GM12875 (cell line): Measurements from ENCODE around the gene PSMC5.

Source experiments
- H3K4me3 ChIP-seq: one replicate; pipeline ENCODE4 v1.5.1; 2011; ENCODE audit warnings: low read depth, low read length, control low read depth
- TF ChIP-seq, protein P1 (sequence below): IDR thresholded peaks from 2 replicates; pipeline ENCODE4 v1.5.1; 2011; ENCODE audit warnings: low read depth, mild to moderate bottlenecking, control low read depth, inconsistent platforms, low read length, moderate library complexity, borderline replicate concordance; ENCODE audit not compliant: insufficient read depth

Gene PSMC5

DNA sequence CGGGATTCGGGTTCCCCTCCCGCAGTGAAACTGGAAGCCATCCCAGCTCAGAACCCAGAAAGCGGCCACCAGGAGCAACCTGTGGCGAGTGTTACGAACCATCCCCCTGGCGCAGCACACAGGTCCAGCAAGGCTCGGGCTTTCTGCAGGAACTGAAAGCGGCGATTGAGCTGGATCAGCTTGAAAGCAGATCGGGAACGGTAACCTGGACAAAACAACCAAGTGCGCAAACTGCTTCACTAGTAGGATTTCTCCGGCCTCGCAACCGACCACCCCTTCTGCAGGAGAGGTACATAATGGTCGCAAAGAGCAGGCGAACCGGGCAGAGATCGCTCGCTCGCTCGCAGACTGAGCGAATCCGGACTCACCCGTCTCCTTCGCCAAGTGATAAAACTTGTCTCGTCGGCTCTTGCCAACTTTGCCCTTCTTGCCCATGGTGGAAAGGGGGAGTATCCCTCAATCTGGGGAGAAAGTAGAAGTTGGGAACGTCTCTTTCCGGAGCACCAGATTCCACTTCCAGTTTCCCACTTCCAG lies 696 bp upstream of the PSMC5 start:
- H3K4me3 ChIP-seq: peak overlapping the region; percentile 70
- TF ChIP-seq, protein P1, sequence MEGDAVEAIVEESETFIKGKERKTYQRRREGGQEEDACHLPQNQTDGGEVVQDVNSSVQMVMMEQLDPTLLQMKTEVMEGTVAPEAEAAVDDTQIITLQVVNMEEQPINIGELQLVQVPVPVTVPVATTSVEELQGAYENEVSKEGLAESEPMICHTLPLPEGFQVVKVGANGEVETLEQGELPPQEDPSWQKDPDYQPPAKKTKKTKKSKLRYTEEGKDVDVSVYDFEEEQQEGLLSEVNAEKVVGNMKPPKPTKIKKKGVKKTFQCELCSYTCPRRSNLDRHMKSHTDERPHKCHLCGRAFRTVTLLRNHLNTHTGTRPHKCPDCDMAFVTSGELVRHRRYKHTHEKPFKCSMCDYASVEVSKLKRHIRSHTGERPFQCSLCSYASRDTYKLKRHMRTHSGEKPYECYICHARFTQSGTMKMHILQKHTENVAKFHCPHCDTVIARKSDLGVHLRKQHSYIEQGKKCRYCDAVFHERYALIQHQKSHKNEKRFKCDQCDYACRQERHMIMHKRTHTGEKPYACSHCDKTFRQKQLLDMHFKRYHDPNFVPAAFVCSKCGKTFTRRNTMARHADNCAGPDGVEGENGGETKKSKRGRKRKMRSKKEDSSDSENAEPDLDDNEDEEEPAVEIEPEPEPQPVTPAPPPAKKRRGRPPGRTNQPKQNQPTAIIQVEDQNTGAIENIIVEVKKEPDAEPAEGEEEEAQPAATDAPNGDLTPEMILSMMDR: no peak

DNA sequence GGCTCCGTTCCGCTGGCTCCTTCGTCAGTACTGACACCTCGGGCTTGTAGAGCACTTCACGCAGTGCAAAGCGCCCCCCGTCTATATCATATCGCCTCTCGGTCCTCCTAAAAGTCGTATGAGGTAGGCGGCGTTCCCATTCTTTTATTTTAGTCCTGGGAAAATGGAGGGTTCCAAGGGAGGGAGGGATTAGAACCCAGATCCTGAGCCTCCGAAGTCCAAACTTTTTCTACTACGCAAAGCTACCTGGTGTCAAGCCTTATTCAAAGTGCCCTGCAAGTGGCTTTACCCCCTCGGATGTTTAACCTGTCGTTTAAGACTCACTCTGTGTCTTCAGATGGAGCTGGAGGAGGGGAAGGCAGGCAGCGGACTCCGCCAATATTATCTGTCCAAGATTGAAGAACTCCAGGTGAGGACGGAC lies 580 bp downstream of the PSMC5 start:
- TF ChIP-seq, protein P1: no peak
- peak overlapping the region; percentile 70 for H3K4me3 ChIP-seq

DNA sequence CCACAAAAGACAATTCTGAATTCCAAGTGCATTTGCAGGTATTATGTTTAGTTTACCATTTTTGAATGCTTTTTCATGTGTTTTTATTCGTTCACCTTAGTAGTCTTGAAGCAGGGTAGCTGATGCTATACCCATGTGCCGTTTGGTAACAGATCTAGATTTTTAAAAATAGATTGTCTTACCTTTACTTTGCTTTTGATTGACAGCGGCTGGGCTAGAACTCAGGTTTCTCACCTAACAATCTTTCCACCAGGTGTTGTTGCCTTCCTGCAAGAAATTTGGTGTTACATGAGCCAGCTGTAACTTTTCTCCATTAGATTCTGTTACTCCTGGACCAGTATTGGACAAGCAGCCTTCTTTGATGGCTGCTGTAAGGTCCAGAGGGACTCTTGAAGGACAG lies 1.7 kb downstream of the PSMC5 start:
- TF ChIP-seq, protein P1: no peak
- no peak overlapping the region for H3K4me3 ChIP-seq

DNA sequence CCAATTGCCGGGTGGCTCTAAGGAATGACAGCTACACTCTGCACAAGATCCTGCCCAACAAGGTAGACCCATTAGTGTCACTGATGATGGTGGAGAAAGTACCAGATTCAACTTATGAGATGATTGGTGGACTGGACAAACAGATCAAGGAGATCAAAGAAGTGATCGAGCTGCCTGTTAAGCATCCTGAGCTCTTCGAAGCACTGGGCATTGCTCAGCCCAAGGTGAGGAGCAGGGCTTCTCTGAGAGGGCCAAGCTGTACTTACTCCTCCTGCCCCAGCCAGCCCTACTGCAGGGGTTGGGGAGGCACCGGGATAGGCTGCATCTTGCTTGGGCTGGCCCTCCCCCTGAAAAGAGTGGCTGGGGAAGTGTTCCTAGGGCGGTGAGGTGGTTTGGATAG lies 3.0 kb downstream of the PSMC5 start:
- H3K4me3 ChIP-seq: no peak overlapping the region
- TF ChIP-seq, protein P1: no peak

DNA sequence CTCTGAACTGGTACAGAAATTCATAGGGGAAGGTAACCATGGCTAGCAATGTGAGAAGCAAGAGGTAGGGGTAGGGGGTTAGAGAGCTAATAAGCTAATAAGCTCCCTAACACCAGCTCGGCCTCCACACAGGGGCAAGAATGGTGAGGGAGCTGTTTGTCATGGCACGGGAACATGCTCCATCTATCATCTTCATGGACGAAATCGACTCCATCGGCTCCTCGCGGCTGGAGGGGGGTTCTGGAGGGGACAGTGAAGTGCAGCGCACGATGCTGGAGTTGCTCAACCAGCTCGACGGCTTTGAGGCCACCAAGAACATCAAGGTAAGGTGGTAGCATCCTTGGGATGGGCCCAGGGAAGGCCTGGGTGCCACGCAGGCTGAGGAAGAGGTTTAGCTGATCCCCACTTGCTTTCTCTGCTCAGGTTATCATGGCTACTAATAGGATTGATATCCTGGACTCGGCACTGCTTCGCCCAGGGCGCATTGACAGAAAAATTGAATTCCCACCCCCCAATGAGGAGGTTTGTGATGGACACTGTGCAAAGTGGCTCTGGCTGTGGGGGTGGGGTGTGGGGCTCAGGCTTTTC lies 3.8 kb downstream of the PSMC5 start:
- H3K4me3 ChIP-seq: no peak overlapping the region
- TF ChIP-seq, protein P1: no peak

DNA sequence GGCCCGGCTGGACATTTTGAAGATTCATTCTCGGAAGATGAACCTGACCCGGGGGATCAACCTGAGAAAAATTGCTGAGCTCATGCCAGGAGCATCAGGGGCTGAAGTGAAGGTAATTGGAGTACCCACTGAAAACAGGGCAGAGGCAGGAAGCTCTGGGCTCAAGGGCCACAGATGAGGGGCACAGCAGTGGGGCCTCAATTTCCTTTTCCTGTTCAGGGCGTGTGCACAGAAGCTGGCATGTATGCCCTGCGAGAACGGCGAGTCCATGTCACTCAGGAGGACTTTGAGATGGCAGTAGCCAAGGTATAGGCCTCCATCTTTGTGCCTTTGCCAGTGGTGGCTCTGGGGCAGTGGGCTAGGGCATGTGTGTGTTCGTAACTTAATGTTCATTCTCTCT lies 4.3 kb downstream of the PSMC5 start:
- no peak overlapping the region for H3K4me3 ChIP-seq
- TF ChIP-seq, protein P1: no peak

DNA sequence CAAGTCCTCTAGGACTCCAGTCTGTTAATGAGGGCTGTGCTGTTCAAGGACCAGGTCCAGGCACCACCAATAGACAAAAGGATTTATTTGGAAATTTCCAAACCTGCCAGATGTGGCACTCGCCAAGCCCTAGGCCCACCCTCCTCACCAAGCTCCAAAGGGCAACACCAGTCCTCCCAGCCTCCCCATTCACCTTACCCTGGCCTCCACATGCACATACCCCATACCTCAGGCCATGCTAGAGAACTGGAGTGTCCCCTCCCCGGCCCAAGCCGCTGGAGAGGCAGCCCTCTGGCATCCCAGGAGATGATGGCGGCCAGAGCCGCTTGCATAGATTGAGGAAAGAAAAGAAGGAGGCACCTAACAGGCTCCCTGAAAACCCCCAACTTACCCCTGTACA lies 4.8 kb downstream of the PSMC5 start:
- TF ChIP-seq, protein P1: no peak
- no peak overlapping the region for H3K4me3 ChIP-seq
